ENCODE data around the gene RNF166. TPM values are rescaled to one million over a fixed set of nuclear protein-coding genes. Genes with fewer than 3 reads are reported as not detected.

Gene RNF166
- total RNA-seq, 1 donor = 14.5 TPM

DNA sequence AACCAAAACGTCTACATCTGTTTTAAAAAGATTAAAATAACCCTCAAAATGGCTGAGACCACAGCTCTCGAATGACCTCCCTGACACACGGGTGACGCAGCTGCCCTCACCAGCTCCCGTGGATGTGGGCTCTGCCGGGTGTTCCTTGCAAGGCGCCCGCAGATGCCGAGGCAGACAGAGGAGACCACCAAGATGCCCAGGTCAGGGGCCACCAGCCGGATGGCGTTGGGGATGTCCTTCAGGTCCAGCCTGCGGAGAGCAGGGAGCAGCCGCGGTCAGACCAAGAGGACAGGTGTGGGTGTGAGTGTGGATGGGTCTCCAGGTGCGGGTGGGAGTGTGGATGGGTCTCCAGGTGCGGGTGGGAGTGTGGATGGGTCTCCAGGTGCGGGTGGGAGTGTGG is 35.2 kb upstream of the RNF166 start:
- Histone ChIP-seq H2AFZ (ENCODE audit: low read length) (no peak overlapping the region), H3K27ac (ENCODE audit: low read depth, low read length) (no peak overlapping the region), H3K4me2 (ENCODE audit: insufficient read depth, low read length) (no peak overlapping the region), H3K9me3 (ENCODE audit: low read depth, low read length) (no peaks in the 10 kb centered on the region), H4K20me1 (ENCODE audit: insufficient read depth, low read length) (peaks cover 52% of the 10 kb centered on the region), H3K4me1 (ENCODE audit: insufficient read depth, low read length) (no peaks in the 10 kb centered on the region), H3K27me3 (ENCODE audit: insufficient read depth, low read length) (no peaks in the 10 kb centered on the region), H3K36me3 (ENCODE audit: insufficient read depth, low read length) (peaks cover 28% of the 10 kb centered on the region), H3K4me3 (ENCODE audit: insufficient read depth, low read length) (no peak overlapping the region), H3K79me2 (ENCODE audit: insufficient read depth, low read length) (peaks cover 73% of the 10 kb centered on the region)
- no peak for TF ChIP-seq CTCF (IDR thresholded peaks at IDR 0.05; ENCODE audit: extremely low read depth, low read depth, low read length)
- no peak for DNase-seq (ENCODE audit: insufficient read length, low spot score, missing footprints)

GRCh38 chr16:88740727-88741055 is 34.5 kb upstream of the RNF166 start:
- H3K79me2 ChIP-seq (ENCODE audit: insufficient read depth, low read length) = peaks cover 70% of the 10 kb centered on the region
- H3K36me3 ChIP-seq (ENCODE audit: insufficient read depth, low read length) = peaks cover 34% of the 10 kb centered on the region
- no peak for TF ChIP-seq CTCF (IDR thresholded peaks at IDR 0.05; ENCODE audit: extremely low read depth, low read depth, low read length)
- peaks cover 53% of the 10 kb centered on the region for H4K20me1 ChIP-seq (ENCODE audit: insufficient read depth, low read length)
- no peaks in the 10 kb centered on the region for H3K27me3 ChIP-seq (ENCODE audit: insufficient read depth, low read length)
- H3K4me3 ChIP-seq (ENCODE audit: insufficient read depth, low read length) = no peak overlapping the region
- H3K9me3 ChIP-seq (ENCODE audit: low read depth, low read length) = no peaks in the 10 kb centered on the region
- no peak for DNase-seq (ENCODE audit: insufficient read length, low spot score, missing footprints)
- H3K27ac ChIP-seq (ENCODE audit: low read depth, low read length) = no peak overlapping the region
- no peaks in the 10 kb centered on the region for H3K4me1 ChIP-seq (ENCODE audit: insufficient read depth, low read length)
- no peak overlapping the region for H3K4me2 ChIP-seq (ENCODE audit: insufficient read depth, low read length)
- H2AFZ ChIP-seq (ENCODE audit: low read length) = no peak overlapping the region

GRCh38 chr16:88739977-88740726 is 33.9 kb upstream of the RNF166 start:
- Histone ChIP-seq H3K9me3 (ENCODE audit: low read depth, low read length) (no peaks in the 10 kb centered on the region), H3K27ac (ENCODE audit: low read depth, low read length) (no peak overlapping the region), H3K79me2 (ENCODE audit: insufficient read depth, low read length) (peaks cover 68% of the 10 kb centered on the region), H2AFZ (ENCODE audit: low read length) (no peak overlapping the region), H3K4me3 (ENCODE audit: insufficient read depth, low read length) (no peak overlapping the region), H3K36me3 (ENCODE audit: insufficient read depth, low read length) (peaks cover 38% of the 10 kb centered on the region), H3K4me1 (ENCODE audit: insufficient read depth, low read length) (no peaks in the 10 kb centered on the region), H3K4me2 (ENCODE audit: insufficient read depth, low read length) (no peak overlapping the region), H4K20me1 (ENCODE audit: insufficient read depth, low read length) (peaks cover 57% of the 10 kb centered on the region), H3K27me3 (ENCODE audit: insufficient read depth, low read length) (no peaks in the 10 kb centered on the region)
- no peak for TF ChIP-seq CTCF (IDR thresholded peaks at IDR 0.05; ENCODE audit: extremely low read depth, low read depth, low read length)
- no peak for DNase-seq (ENCODE audit: insufficient read length, low spot score, missing footprints)

GRCh38 chr16:88739139-88739976 is 33.1 kb upstream of the RNF166 start:
- H2AFZ ChIP-seq (ENCODE audit: low read length) = no peak overlapping the region
- no peak for TF ChIP-seq CTCF (IDR thresholded peaks at IDR 0.05; ENCODE audit: extremely low read depth, low read depth, low read length)
- no peaks in the 10 kb centered on the region for H3K9me3 ChIP-seq (ENCODE audit: low read depth, low read length)
- H3K4me1 ChIP-seq (ENCODE audit: insufficient read depth, low read length) = no peaks in the 10 kb centered on the region
- peaks cover 61% of the 10 kb centered on the region for H3K79me2 ChIP-seq (ENCODE audit: insufficient read depth, low read length)
- H3K27me3 ChIP-seq (ENCODE audit: insufficient read depth, low read length) = no peaks in the 10 kb centered on the region
- no peak overlapping the region for H3K27ac ChIP-seq (ENCODE audit: low read depth, low read length)
- H3K36me3 ChIP-seq (ENCODE audit: insufficient read depth, low read length) = peaks cover 41% of the 10 kb centered on the region
- DNase-seq (ENCODE audit: insufficient read length, low spot score, missing footprints) = no peak
- no peak overlapping the region for H3K4me2 ChIP-seq (ENCODE audit: insufficient read depth, low read length)
- H3K4me3 ChIP-seq (ENCODE audit: insufficient read depth, low read length) = no peak overlapping the region
- H4K20me1 ChIP-seq (ENCODE audit: insufficient read depth, low read length) = peaks cover 53% of the 10 kb centered on the region
